Measurements from ENCODE around the gene CTNS. TPM values are rescaled to one million over a fixed set of nuclear protein-coding genes. Genes with fewer than 3 reads are reported as not detected.

Gene CTNS
- total RNA-seq, 1 experiment from 2014 or later, result 20.4 TPM

GRCh38 chr17:3678821-3679530 lies 42.4 kb downstream of the CTNS start:
- CTCF ChIA-PET, result interaction anchor here (0.8 kb wide), 1 partner anchor 59 kb away, joined by 3 read pairs; no protein-coding TSS in a partner anchor

DNA sequence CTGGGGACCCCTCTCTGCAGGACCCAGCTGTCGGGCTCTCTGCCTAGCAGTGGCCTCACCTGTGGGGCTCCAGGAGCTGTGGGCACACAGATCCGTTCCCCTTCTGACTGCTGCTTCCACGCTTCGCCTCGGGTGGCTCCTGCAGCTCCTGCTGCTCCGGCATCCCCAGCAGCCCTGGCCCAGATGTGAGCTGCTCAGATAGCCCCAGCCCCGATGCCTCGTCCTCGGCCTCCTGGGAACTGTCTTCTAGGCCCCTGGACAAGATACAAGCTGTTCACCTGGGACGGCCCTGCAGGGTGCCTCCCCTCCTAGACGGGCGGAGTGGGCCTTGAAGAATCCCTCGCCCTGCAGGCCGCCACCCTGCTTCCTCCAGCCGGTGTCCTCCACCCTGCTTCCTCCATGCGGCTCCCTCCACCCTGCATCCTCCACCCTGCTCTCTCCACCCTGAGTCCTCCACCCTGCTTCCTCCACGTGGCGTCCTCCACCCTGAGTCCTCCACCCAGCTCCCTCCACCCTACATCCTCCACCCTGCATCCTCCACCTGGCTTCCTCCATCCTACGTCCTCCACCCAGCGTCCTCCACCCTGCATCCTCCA lies 43.1 kb downstream of the CTNS start:
- POLR2A ChIA-PET, result no interaction called here
- DNase-seq (ENCODE audit: low read depth, low spot score) (no peak), ATAC-seq (peak; percentile 19; the same call in 1 of the 2 replicates)
- TF ChIP-seq TCF7L2 (IDR thresholded peaks at IDR 0.05; ENCODE audit: low read depth, low read length) (no peak), CTCF (IDR thresholded peaks at IDR 0.05) (no peak), SIN3A (IDR thresholded peaks at IDR 0.05; ENCODE audit: borderline replicate concordance, insufficient read depth, low read depth, low read length) (no peak), POLR2AphosphoS5 (IDR thresholded peaks at IDR 0.05; ENCODE audit: low read depth, low read length) (no peak)
- TF ChIP-seq, protein P1, sequence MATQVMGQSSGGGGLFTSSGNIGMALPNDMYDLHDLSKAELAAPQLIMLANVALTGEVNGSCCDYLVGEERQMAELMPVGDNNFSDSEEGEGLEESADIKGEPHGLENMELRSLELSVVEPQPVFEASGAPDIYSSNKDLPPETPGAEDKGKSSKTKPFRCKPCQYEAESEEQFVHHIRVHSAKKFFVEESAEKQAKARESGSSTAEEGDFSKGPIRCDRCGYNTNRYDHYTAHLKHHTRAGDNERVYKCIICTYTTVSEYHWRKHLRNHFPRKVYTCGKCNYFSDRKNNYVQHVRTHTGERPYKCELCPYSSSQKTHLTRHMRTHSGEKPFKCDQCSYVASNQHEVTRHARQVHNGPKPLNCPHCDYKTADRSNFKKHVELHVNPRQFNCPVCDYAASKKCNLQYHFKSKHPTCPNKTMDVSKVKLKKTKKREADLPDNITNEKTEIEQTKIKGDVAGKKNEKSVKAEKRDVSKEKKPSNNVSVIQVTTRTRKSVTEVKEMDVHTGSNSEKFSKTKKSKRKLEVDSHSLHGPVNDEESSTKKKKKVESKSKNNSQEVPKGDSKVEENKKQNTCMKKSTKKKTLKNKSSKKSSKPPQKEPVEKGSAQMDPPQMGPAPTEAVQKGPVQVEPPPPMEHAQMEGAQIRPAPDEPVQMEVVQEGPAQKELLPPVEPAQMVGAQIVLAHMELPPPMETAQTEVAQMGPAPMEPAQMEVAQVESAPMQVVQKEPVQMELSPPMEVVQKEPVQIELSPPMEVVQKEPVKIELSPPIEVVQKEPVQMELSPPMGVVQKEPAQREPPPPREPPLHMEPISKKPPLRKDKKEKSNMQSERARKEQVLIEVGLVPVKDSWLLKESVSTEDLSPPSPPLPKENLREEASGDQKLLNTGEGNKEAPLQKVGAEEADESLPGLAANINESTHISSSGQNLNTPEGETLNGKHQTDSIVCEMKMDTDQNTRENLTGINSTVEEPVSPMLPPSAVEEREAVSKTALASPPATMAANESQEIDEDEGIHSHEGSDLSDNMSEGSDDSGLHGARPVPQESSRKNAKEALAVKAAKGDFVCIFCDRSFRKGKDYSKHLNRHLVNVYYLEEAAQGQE (IDR thresholded peaks at IDR 0.05; ENCODE audit: insufficient read depth in 1 of 2, low read depth in 2 of 2, low read length in 1 of 2), result no peak
- no peaks in the 10 kb centered on the region for H3K9me3 ChIP-seq (ENCODE audit: control insufficient read depth, insufficient read depth, low read depth, low read length)
- BruUV-seq (replicated peaks), result no TSS peak
- in situ Hi-C loops (cut with HindIII; ENCODE audit: low pct_unique_long_range_greater_than_20kb, low sequenced_read_pairs), result no loop called here
- no peaks in the 10 kb centered on the region for H3K27me3 ChIP-seq (ENCODE audit: control insufficient read depth, insufficient read depth, low read length)
- no peak overlapping the region for H3K27ac ChIP-seq (ENCODE audit: low read length)
- no peaks in the 10 kb centered on the region for H3K36me3 ChIP-seq (ENCODE audit: control insufficient read depth, insufficient read depth, low read length)
- H3K4me1 ChIP-seq (ENCODE audit: control insufficient read depth, insufficient read depth, low read length), result no peaks in the 10 kb centered on the region
- intact Hi-C loops (cut with micrococcal nuclease; ENCODE audit: unreplicated experiment), result no loop called here
- CTCF ChIA-PET, result interaction anchor here (0.7 to 0.8 kb wide), 2 partner anchors 58 to 215 kb away, joined by 3 to 7 read pairs; no protein-coding TSS in a partner anchor
- H3K4me3 ChIP-seq (ENCODE audit: low read depth in 2 of 2, low read length in 2 of 2), result no peak overlapping the region

More at GRCh38 chr17:3678821-3679530, 42.4 kb downstream of the CTNS start:
- no peak overlapping the region for H3K4me3 ChIP-seq (ENCODE audit: low read depth in 2 of 2, low read length in 2 of 2)
- in situ Hi-C loops (cut with HindIII; ENCODE audit: low pct_unique_long_range_greater_than_20kb, low sequenced_read_pairs), result no loop called here
- H3K9me3 ChIP-seq (ENCODE audit: control insufficient read depth, insufficient read depth, low read depth, low read length), result no peaks in the 10 kb centered on the region
- H3K27ac ChIP-seq (ENCODE audit: low read length), result no peak overlapping the region
- POLR2A ChIA-PET, result no interaction called here
- BruUV-seq (replicated peaks), result no TSS peak
- no peaks in the 10 kb centered on the region for H3K36me3 ChIP-seq (ENCODE audit: control insufficient read depth, insufficient read depth, low read length)
- TF ChIP-seq, protein P1 (IDR thresholded peaks at IDR 0.05; ENCODE audit: insufficient read depth in 1 of 2, low read depth in 2 of 2, low read length in 1 of 2), result no peak
- intact Hi-C loops (cut with micrococcal nuclease; ENCODE audit: unreplicated experiment), result no loop called here
- no peak for ATAC-seq
- no peaks in the 10 kb centered on the region for H3K27me3 ChIP-seq (ENCODE audit: control insufficient read depth, insufficient read depth, low read length)
- H3K4me1 ChIP-seq (ENCODE audit: control insufficient read depth, insufficient read depth, low read length), result no peaks in the 10 kb centered on the region
- DNase-seq (ENCODE audit: low read depth, low spot score), result no peak

All from Panc1 (cell line).